Epithelial cell of proximal tubule (primary cell): Measurements from ENCODE around the gene TTC29. TPM values are rescaled to one million over a fixed set of nuclear protein-coding genes. Genes with fewer than 3 reads are reported as not detected.

Source experiments
- DNase-seq: peaks from one replicate; pipeline ENCODE4 v3.0.0-alpha.2; 2011; ENCODE audit warnings: low read depth
- H3K4me3 ChIP-seq: 2 replicates; pipeline ENCODE4 v1.5.1; 2011; ENCODE audit warnings: low read depth, mild to moderate bottlenecking, low read length
- total RNA-seq: library from RNA; depleted of rRNA; stranded (reverse); fragments of >200 nt; gene quantifications from 2 replicates; pipeline ENCODE4 v1.2.3, GENCODE V29; 2015
- TF ChIP-seq, protein P1 (sequence below): conservative IDR thresholded peaks from 2 replicates; pipeline ENCODE4 v1.5.1; 2012; ENCODE audit warnings: low read depth, mild to moderate bottlenecking, low read length

The TTC29 gene
- total RNA-seq, 1 donor from 2014 or later: 2.5 TPM

DNA sequence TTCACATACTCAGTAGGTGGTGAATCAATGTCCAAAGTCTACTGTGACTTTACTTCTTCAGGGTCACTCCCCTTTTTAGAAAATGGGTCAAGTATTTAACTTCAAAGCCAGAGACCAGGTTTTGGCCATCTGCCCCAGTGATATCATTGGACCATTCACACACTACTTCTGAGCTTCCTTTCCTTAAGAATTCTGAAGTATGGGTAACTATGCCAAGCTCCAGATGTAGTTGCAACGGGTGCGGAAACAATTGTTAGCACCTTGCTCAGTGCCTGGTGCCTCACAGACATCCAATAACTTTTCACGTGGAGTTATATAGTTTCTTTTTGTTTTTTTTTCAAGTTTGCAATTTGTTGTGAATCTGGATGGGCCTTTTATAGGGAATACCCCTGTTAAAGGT is 62.6 kb downstream of the TTC29 start:
- TF ChIP-seq, protein P1, sequence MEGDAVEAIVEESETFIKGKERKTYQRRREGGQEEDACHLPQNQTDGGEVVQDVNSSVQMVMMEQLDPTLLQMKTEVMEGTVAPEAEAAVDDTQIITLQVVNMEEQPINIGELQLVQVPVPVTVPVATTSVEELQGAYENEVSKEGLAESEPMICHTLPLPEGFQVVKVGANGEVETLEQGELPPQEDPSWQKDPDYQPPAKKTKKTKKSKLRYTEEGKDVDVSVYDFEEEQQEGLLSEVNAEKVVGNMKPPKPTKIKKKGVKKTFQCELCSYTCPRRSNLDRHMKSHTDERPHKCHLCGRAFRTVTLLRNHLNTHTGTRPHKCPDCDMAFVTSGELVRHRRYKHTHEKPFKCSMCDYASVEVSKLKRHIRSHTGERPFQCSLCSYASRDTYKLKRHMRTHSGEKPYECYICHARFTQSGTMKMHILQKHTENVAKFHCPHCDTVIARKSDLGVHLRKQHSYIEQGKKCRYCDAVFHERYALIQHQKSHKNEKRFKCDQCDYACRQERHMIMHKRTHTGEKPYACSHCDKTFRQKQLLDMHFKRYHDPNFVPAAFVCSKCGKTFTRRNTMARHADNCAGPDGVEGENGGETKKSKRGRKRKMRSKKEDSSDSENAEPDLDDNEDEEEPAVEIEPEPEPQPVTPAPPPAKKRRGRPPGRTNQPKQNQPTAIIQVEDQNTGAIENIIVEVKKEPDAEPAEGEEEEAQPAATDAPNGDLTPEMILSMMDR: no peak

DNA sequence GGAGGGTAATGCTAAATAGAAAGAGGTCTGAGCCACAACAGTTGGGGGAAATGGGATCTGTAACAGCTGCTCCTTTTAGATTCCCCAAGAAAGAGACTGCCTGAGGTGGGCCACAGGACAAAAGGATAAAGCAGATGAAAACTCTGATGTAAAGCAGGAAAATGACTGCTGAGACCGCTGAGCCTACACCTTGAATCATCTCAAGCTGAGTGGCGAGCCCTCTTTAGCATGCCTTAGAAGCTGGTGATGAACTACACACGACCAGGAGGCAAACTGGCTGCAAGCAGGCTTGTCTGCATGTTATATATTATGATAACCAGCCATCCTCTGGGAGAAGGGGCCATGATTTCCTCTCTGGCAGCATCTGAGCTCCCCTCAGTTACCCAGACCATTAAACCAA is 88.4 kb downstream of the TTC29 start:
- H3K4me3 ChIP-seq: no peak overlapping the region
- no peak for DNase-seq
- TF ChIP-seq, protein P1: no peak

More for the DNA sequence above, 62.6 kb downstream of the TTC29 start:
- DNase-seq: no peak
- H3K4me3 ChIP-seq: no peak overlapping the region

DNA sequence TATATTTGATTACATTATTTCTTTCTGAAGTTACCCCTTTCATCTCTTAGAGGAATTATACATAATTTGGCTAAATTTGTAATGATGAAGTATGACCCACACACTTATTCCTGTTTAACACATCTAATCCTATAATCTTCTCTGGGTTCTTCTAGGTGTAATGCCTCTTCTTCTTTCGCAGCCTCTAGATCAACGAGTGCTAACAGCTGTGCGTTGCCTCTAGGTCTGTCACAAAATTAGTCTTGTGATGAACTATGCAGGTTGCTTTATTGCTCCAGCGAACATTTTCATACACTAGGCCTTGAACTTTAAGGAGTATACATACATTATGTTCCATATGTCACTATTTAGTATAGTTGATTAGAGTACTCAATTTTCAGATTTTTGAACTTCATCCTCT is 89.9 kb downstream of the TTC29 start:
- TF ChIP-seq, protein P1: no peak
- DNase-seq: no peak
- H3K4me3 ChIP-seq: no peak overlapping the region

DNA sequence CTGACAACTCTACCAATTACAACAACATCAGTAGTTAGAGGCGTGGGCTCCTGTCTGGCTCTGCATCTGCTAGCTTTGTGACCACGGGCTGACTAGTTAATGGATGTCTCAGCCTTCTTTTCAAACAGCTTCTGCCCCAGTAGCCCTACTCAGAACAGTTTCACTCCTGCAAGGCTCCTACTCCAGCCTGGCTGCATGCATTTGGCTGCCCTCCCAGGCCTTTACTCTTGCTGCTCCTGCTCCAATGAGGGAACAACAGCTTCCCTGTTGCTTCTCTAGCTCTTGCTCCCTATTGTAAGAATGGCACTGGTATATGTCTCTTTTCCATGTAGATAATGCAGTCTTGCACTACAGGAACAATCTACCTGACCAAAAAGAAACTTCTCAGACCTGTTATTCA is 93.3 kb downstream of the TTC29 start:
- DNase-seq: no peak
- no peak overlapping the region for H3K4me3 ChIP-seq
- TF ChIP-seq, protein P1: no peak

DNA sequence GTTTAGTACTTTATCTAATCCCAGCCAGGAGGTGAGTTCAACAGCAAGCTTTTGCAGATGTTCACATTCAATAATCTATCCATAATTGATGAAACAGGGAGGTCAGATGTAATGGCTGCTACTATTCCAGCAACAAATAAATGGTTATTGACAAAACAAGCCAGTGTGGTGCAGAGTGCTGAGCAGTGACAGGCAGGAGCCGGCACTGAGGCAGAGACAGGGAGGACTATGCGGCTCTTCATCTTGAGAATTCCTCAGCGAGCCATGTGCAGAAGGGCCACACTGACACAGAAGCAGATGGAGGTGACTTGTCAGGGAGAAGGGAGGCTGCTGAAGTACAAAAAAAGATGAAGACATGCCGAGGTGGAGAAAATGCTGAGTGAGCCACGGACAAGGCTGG is 98.3 kb downstream of the TTC29 start:
- no peak for DNase-seq
- H3K4me3 ChIP-seq: no peak overlapping the region
- TF ChIP-seq, protein P1: no peak

DNA sequence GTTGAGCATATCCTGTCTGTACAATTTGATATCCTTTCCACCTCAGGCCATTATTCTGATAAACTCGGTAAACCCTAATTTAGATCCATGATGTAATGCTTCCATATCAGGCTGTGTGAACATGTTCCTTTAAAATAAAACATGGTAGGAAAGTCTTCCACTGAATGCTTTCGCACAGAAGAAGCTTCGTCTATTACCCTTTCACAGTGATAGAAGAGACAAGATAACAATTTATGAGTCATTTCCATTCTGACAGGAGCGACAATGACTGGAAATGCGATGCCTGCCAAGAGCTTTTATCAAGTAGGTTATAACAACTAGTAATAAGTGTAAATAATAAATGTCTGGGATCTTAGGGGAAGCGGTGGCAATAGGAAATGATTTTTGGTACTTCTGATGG is 98.8 kb downstream of the TTC29 start:
- no peak overlapping the region for H3K4me3 ChIP-seq
- TF ChIP-seq, protein P1: no peak
- DNase-seq: no peak

DNA sequence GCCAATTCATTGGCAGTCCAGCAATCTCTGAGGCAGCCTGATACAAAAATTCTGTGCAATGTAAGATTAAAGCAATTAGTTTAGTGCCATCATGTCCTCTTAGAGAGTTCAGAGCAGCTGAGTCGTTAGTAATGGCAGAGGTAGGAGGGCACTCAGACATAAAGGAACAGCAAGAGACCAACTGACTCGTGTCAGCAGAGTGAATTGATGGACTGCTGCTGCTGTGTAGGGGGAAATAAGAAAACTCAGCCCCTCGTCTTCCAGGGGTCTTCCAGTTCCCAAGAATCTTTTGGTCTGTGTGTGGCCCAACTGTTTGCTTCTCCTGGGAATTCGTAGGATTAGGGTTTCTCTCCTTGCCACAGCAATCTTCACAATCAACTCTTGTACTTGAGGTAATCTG is 100.9 kb downstream of the TTC29 start:
- no peak for DNase-seq
- no peak overlapping the region for H3K4me3 ChIP-seq
- TF ChIP-seq, protein P1: no peak
